HepG2 (cell line): ENCODE results near the gene NPHS1. TPM values are rescaled to one million over a fixed set of nuclear protein-coding genes. Genes with fewer than 3 reads are reported as not detected.

Source experiments
- BCL6 ChIP-seq: IDR thresholded peaks from 2 replicates; pipeline ENCODE4 v1.6.1; 2016; ENCODE audit warnings: missing genetic modification reagents, missing compliant biosample characterization
- HHEX ChIP-seq: IDR thresholded peaks from 2 replicates; pipeline ENCODE4 v1.6.1; 2016; ENCODE audit warnings: control low read depth
- HMG20B ChIP-seq: conservative IDR thresholded peaks from 2 replicates; pipeline ENCODE4 v1.6.1; 2016; ENCODE audit warnings: missing genetic modification reagents, missing compliant biosample characterization
- HNRNPLL ChIP-seq: fragments of 200-400 bp; formaldehyde crosslinking; IDR thresholded peaks from 2 replicates; pipeline ENCODE4 v1.6.1; 2017; ENCODE audit warnings: mild to moderate bottlenecking, low read depth, low read length; ENCODE audit not compliant: poor library complexity, severe bottlenecking
- LCORL ChIP-seq, 2 experiments: fragments of 450-650 bp in 1 of 2; sonication (generic) in 1 of 2; formaldehyde crosslinking in 1 of 2; IDR thresholded peaks; 2 replicates each; pipeline versions ENCODE4 v1.5.0 to v1.6.1; 2017 to 2020; ENCODE audit warnings: antibody characterized with exemption in 1 of 2, missing genetic modification reagents in 1 of 2
- MEF2D ChIP-seq: sonication (generic); formaldehyde crosslinking; IDR thresholded peaks from 2 replicates; pipeline ENCODE4 v1.5.1; 2020; ENCODE audit warnings: mild to moderate bottlenecking, missing genetic modification reagents
- MLLT10 ChIP-seq: sonication (generic); formaldehyde crosslinking; IDR thresholded peaks from 2 replicates; pipeline ENCODE4 v1.4.0; 2020; ENCODE audit warnings: missing genetic modification reagents
- PTBP1 ChIP-seq: fragments of 200-400 bp; formaldehyde crosslinking; IDR thresholded peaks from 2 replicates; pipeline ENCODE4 v1.6.1; 2018; ENCODE audit warnings: low read length, low read depth; ENCODE audit not compliant: poor library complexity, severe bottlenecking
- RXRB ChIP-seq: IDR thresholded peaks from 2 replicates; pipeline ENCODE4 v1.6.1; 2016; ENCODE audit warnings: borderline replicate concordance, missing genetic modification reagents, missing compliant biosample characterization
- SATB2 ChIP-seq: sonication (generic); formaldehyde crosslinking; IDR thresholded peaks from 2 replicates; pipeline ENCODE4 v1.5.0; 2020; ENCODE audit warnings: missing genetic modification reagents
- SIN3A ChIP-seq: IDR thresholded peaks from 2 replicates; pipeline ENCODE4 v1.6.1; 2011; ENCODE audit warnings: low read depth, mild to moderate bottlenecking, control low read depth, low read length, borderline replicate concordance
- ZNF138 ChIP-seq: sonication (generic); formaldehyde crosslinking; IDR thresholded peaks from 2 replicates; pipeline ENCODE4 v1.5.0; 2020; ENCODE audit warnings: mild to moderate bottlenecking, low read depth, missing genetic modification reagents
- ZNF253 ChIP-seq: sonication (generic); formaldehyde crosslinking; IDR thresholded peaks from 2 replicates; pipeline ENCODE4 v1.8.0; 2022; ENCODE audit warnings: mild to moderate bottlenecking, missing genetic modification reagents, borderline replicate concordance
- ZNF329 ChIP-seq: sonication (generic); formaldehyde crosslinking; IDR thresholded peaks from 2 replicates; pipeline ENCODE4 v1.9.0; 2021; ENCODE audit warnings: low read depth, mild to moderate bottlenecking, missing genetic modification reagents
- ZNF605 ChIP-seq: sonication (generic); formaldehyde crosslinking; IDR thresholded peaks from 2 replicates; pipeline ENCODE4 v1.8.0; 2022; ENCODE audit warnings: mild to moderate bottlenecking, missing genetic modification reagents
- ZNF615 ChIP-seq: sonication (generic); formaldehyde crosslinking; IDR thresholded peaks from 2 replicates; pipeline ENCODE4 v1.5.0; 2020; ENCODE audit warnings: mild to moderate bottlenecking, missing genetic modification reagents, borderline replicate concordance
- ZNF746 ChIP-seq: sonication (generic); formaldehyde crosslinking; IDR thresholded peaks from 2 replicates; pipeline ENCODE4 v1.8.0; 2022; ENCODE audit warnings: mild to moderate bottlenecking, missing genetic modification reagents
- ZNF770 ChIP-seq: sonication (generic); formaldehyde crosslinking; IDR thresholded peaks from 2 replicates; pipeline ENCODE4 v1.5.0; 2020; ENCODE audit warnings: mild to moderate bottlenecking, missing genetic modification reagents
- ZNF780A ChIP-seq: sonication (generic); formaldehyde crosslinking; IDR thresholded peaks from 2 replicates; pipeline ENCODE4 v1.8.0; 2022; ENCODE audit warnings: mild to moderate bottlenecking, missing genetic modification reagents, moderate library complexity
- ZNF782 ChIP-seq: sonication (generic); formaldehyde crosslinking; IDR thresholded peaks from 2 replicates; pipeline ENCODE4 v1.4.0; 2020; ENCODE audit warnings: missing genetic modification reagents, mild to moderate bottlenecking, borderline replicate concordance
- polyA plus RNA-seq, 8 experiments: library from polyadenylated mRNA; depleted of rRNA in 3 of 8; stranded (reverse) in 7 of 8; unstranded in 1 of 8; fragments of >200 nt; fragmentation: Illumina TruSeq in 4 of 8; extraction: Trizol in 4 of 8; gene quantifications; 2 replicates each; pipeline versions ENCODE4 v1.2.1 to v1.2.3, GENCODE V29; 2011 to 2016; ENCODE audit warnings: low read depth in 4 of 8, missing spikeins in 1 of 8, mixed read lengths in 1 of 8; ENCODE audit not compliant: insufficient read depth in 1 of 8
- total RNA-seq, 5 experiments: library from RNA; depleted of rRNA; stranded (reverse); fragments of >200 nt; fragmentation: Illumina TruSeq; extraction: Trizol; gene quantifications; 2 replicates each; pipeline ENCODE4 v1.2.3, GENCODE V29; 2016; ENCODE audit warnings: low read depth in 1 of 5
- TF ChIP-seq, protein P1 (sequence below): sonication (generic); formaldehyde crosslinking; IDR thresholded peaks from 2 replicates; pipeline ENCODE4 v1.5.0; 2020; ENCODE audit warnings: mild to moderate bottlenecking, missing genetic modification reagents
- TF ChIP-seq, protein P2 (sequence below): sonication (generic); formaldehyde crosslinking; IDR thresholded peaks from 2 replicates; pipeline ENCODE4 v1.4.0; 2020; ENCODE audit warnings: missing genetic modification reagents

NPHS1 gene
- total and polyA plus RNA-seq, 2 of the 13 experiments (the other 11 are each of a cell fraction or from before 2014, with no cell fraction given), result not detected

DNA sequence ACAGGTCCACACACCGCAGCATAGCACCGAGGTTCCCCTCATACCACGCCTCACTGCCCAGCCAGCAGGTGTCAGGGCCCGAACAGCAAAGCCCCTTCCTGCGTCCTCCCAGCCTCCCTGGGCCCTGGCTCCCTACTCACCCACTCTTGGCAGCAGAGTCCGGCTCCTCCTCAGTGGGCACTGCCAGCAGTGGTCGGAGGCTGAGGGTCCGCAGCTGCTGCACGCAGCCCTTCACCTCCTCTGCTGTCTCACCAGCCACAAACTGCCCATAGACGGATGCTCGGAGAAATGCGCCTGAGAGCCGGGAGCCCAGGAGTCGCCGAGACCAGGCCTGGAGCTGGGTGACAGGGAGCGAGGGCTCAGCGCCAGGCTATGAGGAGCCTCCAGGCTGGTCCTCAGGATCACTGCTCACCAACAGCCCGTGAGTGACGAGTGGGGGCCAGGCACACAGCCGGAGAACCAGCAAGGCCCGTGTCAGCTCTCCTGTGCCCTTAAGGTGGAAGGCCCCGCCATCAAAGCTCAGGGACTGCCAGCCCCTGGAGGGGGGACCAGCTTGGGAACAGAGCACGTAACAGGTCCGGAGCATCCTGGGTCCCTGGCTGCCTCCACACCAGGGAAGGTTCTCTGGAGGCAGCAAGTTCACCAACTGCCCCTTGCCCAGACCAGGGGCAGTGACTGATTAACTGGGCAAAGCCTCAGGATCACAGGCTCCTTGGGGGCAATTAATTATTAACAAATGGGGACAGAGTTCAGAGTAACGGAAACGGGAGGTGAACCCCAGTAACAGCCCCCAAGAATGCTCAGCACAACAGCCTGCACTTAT, 39.9 kb downstream of the NPHS1 start, which contains the start of gene PRODH2 (continued):
- no peak for TF ChIP-seq ZNF782 (CRISPR knock-in tag)
- no peak for TF ChIP-seq ZNF253
- TF ChIP-seq ZNF770 (CRISPR knock-in tag), result peak; percentile 46; the same call in 1 of the 2 replicates
- TF ChIP-seq ZNF605 (CRISPR knock-in tag), result peak; percentile 92; the same call in 1 of the 2 replicates
- TF ChIP-seq ZNF615, result no peak
- TF ChIP-seq SATB2 (CRISPR knock-in tag), result 0 out of 2 replicates have a peak, but pooled peaks have one; percentile 26
- TF ChIP-seq SIN3A, result peak; percentile 62; the same call in 1 of the 2 replicates
- TF ChIP-seq PTBP1, result peak; percentile 37
- peak; percentile 70; the same call in 1 of the 2 replicates for TF ChIP-seq ZNF329
- TF ChIP-seq LCORL (IDR thresholded peaks at IDR 0.05), result no peak
- peak; percentile 43 for TF ChIP-seq LCORL (CRISPR knock-in tag; IDR thresholded peaks at IDR 0.05)
- TF ChIP-seq ZNF138 (CRISPR knock-in tag), result peak; percentile 63; the same call in 1 of the 2 replicates
- TF ChIP-seq HMG20B (CRISPR knock-in tag), result 0 out of 2 replicates have a peak, but pooled peaks have one; percentile 38
- TF ChIP-seq, protein P1, sequence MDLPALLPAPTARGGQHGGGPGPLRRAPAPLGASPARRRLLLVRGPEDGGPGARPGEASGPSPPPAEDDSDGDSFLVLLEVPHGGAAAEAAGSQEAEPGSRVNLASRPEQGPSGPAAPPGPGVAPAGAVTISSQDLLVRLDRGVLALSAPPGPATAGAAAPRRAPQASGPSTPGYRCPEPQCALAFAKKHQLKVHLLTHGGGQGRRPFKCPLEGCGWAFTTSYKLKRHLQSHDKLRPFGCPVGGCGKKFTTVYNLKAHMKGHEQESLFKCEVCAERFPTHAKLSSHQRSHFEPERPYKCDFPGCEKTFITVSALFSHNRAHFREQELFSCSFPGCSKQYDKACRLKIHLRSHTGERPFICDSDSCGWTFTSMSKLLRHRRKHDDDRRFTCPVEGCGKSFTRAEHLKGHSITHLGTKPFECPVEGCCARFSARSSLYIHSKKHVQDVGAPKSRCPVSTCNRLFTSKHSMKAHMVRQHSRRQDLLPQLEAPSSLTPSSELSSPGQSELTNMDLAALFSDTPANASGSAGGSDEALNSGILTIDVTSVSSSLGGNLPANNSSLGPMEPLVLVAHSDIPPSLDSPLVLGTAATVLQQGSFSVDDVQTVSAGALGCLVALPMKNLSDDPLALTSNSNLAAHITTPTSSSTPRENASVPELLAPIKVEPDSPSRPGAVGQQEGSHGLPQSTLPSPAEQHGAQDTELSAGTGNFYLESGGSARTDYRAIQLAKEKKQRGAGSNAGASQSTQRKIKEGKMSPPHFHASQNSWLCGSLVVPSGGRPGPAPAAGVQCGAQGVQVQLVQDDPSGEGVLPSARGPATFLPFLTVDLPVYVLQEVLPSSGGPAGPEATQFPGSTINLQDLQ (CRISPR knock-in tag), result 0 out of 2 replicates have a peak, but pooled peaks have one; percentile 46
- peak; percentile 92 for TF ChIP-seq RXRB (CRISPR knock-in tag)
- no peak for TF ChIP-seq MEF2D (CRISPR knock-in tag)
- 0 out of 2 replicates have a peak, but pooled peaks have one; percentile 11 for TF ChIP-seq ZNF780A (CRISPR knock-in tag)
- peak; percentile 51 for TF ChIP-seq HNRNPLL
- TF ChIP-seq, protein P2, sequence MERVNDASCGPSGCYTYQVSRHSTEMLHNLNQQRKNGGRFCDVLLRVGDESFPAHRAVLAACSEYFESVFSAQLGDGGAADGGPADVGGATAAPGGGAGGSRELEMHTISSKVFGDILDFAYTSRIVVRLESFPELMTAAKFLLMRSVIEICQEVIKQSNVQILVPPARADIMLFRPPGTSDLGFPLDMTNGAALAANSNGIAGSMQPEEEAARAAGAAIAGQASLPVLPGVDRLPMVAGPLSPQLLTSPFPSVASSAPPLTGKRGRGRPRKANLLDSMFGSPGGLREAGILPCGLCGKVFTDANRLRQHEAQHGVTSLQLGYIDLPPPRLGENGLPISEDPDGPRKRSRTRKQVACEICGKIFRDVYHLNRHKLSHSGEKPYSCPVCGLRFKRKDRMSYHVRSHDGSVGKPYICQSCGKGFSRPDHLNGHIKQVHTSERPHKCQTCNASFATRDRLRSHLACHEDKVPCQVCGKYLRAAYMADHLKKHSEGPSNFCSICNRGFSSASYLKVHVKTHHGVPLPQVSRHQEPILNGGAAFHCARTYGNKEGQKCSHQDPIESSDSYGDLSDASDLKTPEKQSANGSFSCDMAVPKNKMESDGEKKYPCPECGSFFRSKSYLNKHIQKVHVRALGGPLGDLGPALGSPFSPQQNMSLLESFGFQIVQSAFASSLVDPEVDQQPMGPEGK (CRISPR knock-in tag), result peak; percentile 91
- peak; percentile 44; the same call in 1 of the 2 replicates for TF ChIP-seq BCL6 (CRISPR knock-in tag)
- no peak for TF ChIP-seq MLLT10 (CRISPR knock-in tag)
- peak; percentile 61; the same call in 1 of the 2 replicates for TF ChIP-seq ZNF746 (CRISPR knock-in tag)
- TF ChIP-seq HHEX, result no peak
